ENCODE data around the gene POLD2.
A peak's percentile ranks its signal among the peaks of the same experiment; 100 is the strongest.

The POLD2 gene

GRCh38 chr7:44145969-44146911, 22.9 kb upstream of the POLD2 start:
- peak; percentile 84 for DNase-seq (ENCODE audit: low spot score)
- no peak for TF ChIP-seq CTCF (IDR thresholded peaks at IDR 0.05; ENCODE audit: extremely low read depth, missing control alignments)

- no peak for TF ChIP-seq CTCF (IDR thresholded peaks at IDR 0.05; ENCODE audit: extremely low read depth, missing control alignments)
- DNase-seq (ENCODE audit: low spot score), result no peak
Observed at GRCh38 chr7:44145479-44145968, 22.2 kb upstream of the POLD2 start.

GRCh38 chr7:44144968-44145478, 21.7 kb upstream of the POLD2 start:
- DNase-seq (ENCODE audit: low spot score), result peak; percentile 32
- no peak for TF ChIP-seq CTCF (IDR thresholded peaks at IDR 0.05; ENCODE audit: extremely low read depth, missing control alignments)

GRCh38 chr7:44144426-44144967, 21.1 kb upstream of the POLD2 start:
- TF ChIP-seq CTCF (IDR thresholded peaks at IDR 0.05; ENCODE audit: extremely low read depth, missing control alignments), result no peak
- DNase-seq (ENCODE audit: low spot score), result no peak

- no peak for TF ChIP-seq CTCF (IDR thresholded peaks at IDR 0.05; ENCODE audit: extremely low read depth, missing control alignments)
- DNase-seq (ENCODE audit: low spot score), result no peak
Observed at GRCh38 chr7:44143646-44144250, 20.4 kb upstream of the POLD2 start.

- no peak for TF ChIP-seq CTCF (IDR thresholded peaks at IDR 0.05; ENCODE audit: extremely low read depth, missing control alignments)
- no peak for DNase-seq (ENCODE audit: low spot score)
Observed at GRCh38 chr7:44142028-44142427, 18.7 kb upstream of the POLD2 start.

All from GM20000 (cell line).